AG08395 (cell line): ENCODE measurements around the gene BCAP29.

Experiments used
- DNase-seq: peaks from one replicate; pipeline ENCODE4 v3.0.0; 2012; ENCODE audit warnings: mixed read lengths, low spot score

Gene BCAP29

GRCh38 chr7:107582875-107583274 is 2.8 kb downstream of the BCAP29 start:
- DNase-seq = no peak

GRCh38 chr7:107584716-107585115 is 4.7 kb downstream of the BCAP29 start:
- no peak for DNase-seq

- no peak for DNase-seq
Observed at GRCh38 chr7:107588529-107589130, 8.6 kb downstream of the BCAP29 start.

- peak; percentile 21 for DNase-seq
Observed at GRCh38 chr7:107591421-107591820, 11.4 kb downstream of the BCAP29 start.

- no peak for DNase-seq
Observed at GRCh38 chr7:107592361-107593024, 12.4 kb downstream of the BCAP29 start.

GRCh38 chr7:107593025-107593410 is 13.0 kb downstream of the BCAP29 start:
- no peak for DNase-seq

- DNase-seq = peak; percentile 74
Observed at GRCh38 chr7:107594961-107595737, 15.1 kb downstream of the BCAP29 start.

- no peak for DNase-seq
Observed at GRCh38 chr7:107596881-107597581, 17.0 kb downstream of the BCAP29 start.

- DNase-seq = no peak
Observed at GRCh38 chr7:107597582-107597916, 17.5 kb downstream of the BCAP29 start.

GRCh38 chr7:107597953-107598352 is 17.9 kb downstream of the BCAP29 start:
- DNase-seq = no peak

- DNase-seq = no peak
Observed at GRCh38 chr7:107599262-107599661, 19.2 kb downstream of the BCAP29 start.

GRCh38 chr7:107600816-107601215 is 20.8 kb downstream of the BCAP29 start:
- DNase-seq = no peak

- no peak for DNase-seq
Observed at GRCh38 chr7:107605218-107605815, 25.3 kb downstream of the BCAP29 start.

GRCh38 chr7:107606303-107606702 is 26.3 kb downstream of the BCAP29 start:
- no peak for DNase-seq

GRCh38 chr7:107609811-107610261 is 29.8 kb downstream of the BCAP29 start:
- no peak for DNase-seq

GRCh38 chr7:107610323-107610722 is 30.3 kb downstream of the BCAP29 start:
- DNase-seq = no peak

- no peak for DNase-seq
Observed at GRCh38 chr7:107613439-107613838, 33.4 kb downstream of the BCAP29 start.

- no peak for DNase-seq
Observed at GRCh38 chr7:107613948-107614347, 33.9 kb downstream of the BCAP29 start.

- DNase-seq = peak; percentile 72
Observed at GRCh38 chr7:107614425-107614824, 34.4 kb downstream of the BCAP29 start.

- no peak for DNase-seq
Observed at GRCh38 chr7:107615910-107616680, 36.0 kb downstream of the BCAP29 start.

- peak; percentile 84 for DNase-seq
Observed at GRCh38 chr7:107622429-107622828, 42.4 kb downstream of the BCAP29 start.
